ENCODE measurements around the gene SPDYE4. TPM values are rescaled to one million over a fixed set of nuclear protein-coding genes. Genes with fewer than 3 reads are reported as not detected.

Gene SPDYE4
- total and polyA plus RNA-seq, 2 experiments from 2014 or later: not detected

- H3K27me3 ChIP-seq: no peaks in the 10 kb centered on the region
Observed at GRCh38 chr17:8713878-8714277, 44.5 kb downstream of the SPDYE4 start.

GRCh38 chr17:8713315-8713714 lies 45.0 kb downstream of the SPDYE4 start:
- no peak for TF ChIP-seq CTCF (IDR thresholded peaks at IDR 0.05; ENCODE audit: low read depth, low read length)

More at GRCh38 chr17:8713878-8714277, 44.5 kb downstream of the SPDYE4 start:
- no peak overlapping the region for H3K4me3 ChIP-seq
- H3K9me3 ChIP-seq (ENCODE audit: low read depth): no peaks in the 10 kb centered on the region
- H3K36me3 ChIP-seq: no peaks in the 10 kb centered on the region
- no peak overlapping the region for H3K27ac ChIP-seq
- TF ChIP-seq CTCF (IDR thresholded peaks at IDR 0.05; ENCODE audit: low read depth, low read length): no peak
- no peak for DNase-seq (ENCODE audit: low read depth in 1 of 2, low spot score in 1 of 2)
- peaks cover 19% of the 10 kb centered on the region for H3K4me1 ChIP-seq (ENCODE audit: low read depth)

GRCh38 chr17:8712698-8713097 lies 45.6 kb downstream of the SPDYE4 start:
- Histone ChIP-seq H3K27me3 (no peaks in the 10 kb centered on the region), H3K9me3 (ENCODE audit: low read depth) (no peaks in the 10 kb centered on the region), H3K4me3 (no peak overlapping the region), H3K36me3 (no peaks in the 10 kb centered on the region), H3K4me1 (ENCODE audit: low read depth) (peaks cover 29% of the 10 kb centered on the region), H3K27ac (no peak overlapping the region)
- DNase-seq (ENCODE audit: low read depth in 1 of 2, low spot score in 1 of 2): no peak
- no peak for TF ChIP-seq CTCF (IDR thresholded peaks at IDR 0.05; ENCODE audit: low read depth, low read length)

More at GRCh38 chr17:8713315-8713714, 45.0 kb downstream of the SPDYE4 start:
- H3K36me3 ChIP-seq: no peaks in the 10 kb centered on the region
- no peaks in the 10 kb centered on the region for H3K9me3 ChIP-seq (ENCODE audit: low read depth)
- no peaks in the 10 kb centered on the region for H3K27me3 ChIP-seq
- no peak overlapping the region for H3K27ac ChIP-seq
- DNase-seq (ENCODE audit: low read depth in 1 of 2, low spot score in 1 of 2): no peak
- H3K4me3 ChIP-seq: no peak overlapping the region
- peaks cover 23% of the 10 kb centered on the region for H3K4me1 ChIP-seq (ENCODE audit: low read depth)

GRCh38 chr17:8711291-8711690 lies 47.1 kb downstream of the SPDYE4 start:
- Histone ChIP-seq H3K4me1 (ENCODE audit: low read depth) (peaks cover 32% of the 10 kb centered on the region), H3K27me3 (no peaks in the 10 kb centered on the region), H3K4me3 (no peak overlapping the region), H3K27ac (no peak overlapping the region), H3K9me3 (ENCODE audit: low read depth) (no peaks in the 10 kb centered on the region), H3K36me3 (no peaks in the 10 kb centered on the region)
- no peak for DNase-seq (ENCODE audit: low read depth in 1 of 2, low spot score in 1 of 2)
- TF ChIP-seq CTCF (IDR thresholded peaks at IDR 0.05; ENCODE audit: low read depth, low read length): no peak

- Histone ChIP-seq H3K36me3 (no peaks in the 10 kb centered on the region), H3K9me3 (ENCODE audit: low read depth) (no peaks in the 10 kb centered on the region), H3K27ac (no peak overlapping the region), H3K4me3 (no peak overlapping the region), H3K4me1 (ENCODE audit: low read depth) (peaks cover 32% of the 10 kb centered on the region), H3K27me3 (no peaks in the 10 kb centered on the region)
- TF ChIP-seq CTCF (IDR thresholded peaks at IDR 0.05; ENCODE audit: low read depth, low read length): no peak
- DNase-seq (ENCODE audit: low read depth in 1 of 2, low spot score in 1 of 2): peak in 1 of 2 donors; percentile 42
Observed at GRCh38 chr17:8710813-8711212, 47.5 kb downstream of the SPDYE4 start.

- H3K9me3 ChIP-seq (ENCODE audit: low read depth): no peaks in the 10 kb centered on the region
- H3K36me3 ChIP-seq: no peaks in the 10 kb centered on the region
- peaks cover 32% of the 10 kb centered on the region for H3K4me1 ChIP-seq (ENCODE audit: low read depth)
- peak overlapping the region; percentile 86 for H3K27ac ChIP-seq
- H3K27me3 ChIP-seq: no peaks in the 10 kb centered on the region
- TF ChIP-seq CTCF (IDR thresholded peaks at IDR 0.05; ENCODE audit: low read depth, low read length): no peak
- no peak for DNase-seq (ENCODE audit: low read depth in 1 of 2, low spot score in 1 of 2)
- no peak overlapping the region for H3K4me3 ChIP-seq
Observed at GRCh38 chr17:8709006-8709405, 49.3 kb downstream of the SPDYE4 start.

All from cardiac muscle cell (in vitro differentiated cells and primary cell).